Choroid plexus epithelial cell (primary cell): Measurements from ENCODE around the gene ZBTB17.

Source experiments
- DNase-seq: peaks from one replicate; pipeline ENCODE4 v3.0.0-alpha.2; 2010; ENCODE audit warnings: low read depth
- H3K4me3 ChIP-seq: 2 replicates; pipeline ENCODE4 v1.5.1; 2011; ENCODE audit warnings: low read depth, mild to moderate bottlenecking, control low read depth, low read length, moderate library complexity
- CTCF ChIP-seq: conservative IDR thresholded peaks from 2 replicates; pipeline ENCODE4 v1.5.1; 2011; ENCODE audit warnings: low read depth, mild to moderate bottlenecking, control low read depth, inconsistent platforms, low read length, moderate library complexity

Gene ZBTB17

GRCh38 chr1:15992582-15993500 is 16.9 kb upstream of the ZBTB17 start:
- no peak overlapping the region for H3K4me3 ChIP-seq
- DNase-seq = no peak
- TF ChIP-seq CTCF = no peak

GRCh38 chr1:15992187-15992553 is 16.3 kb upstream of the ZBTB17 start:
- DNase-seq = no peak
- no peak for TF ChIP-seq CTCF
- no peak overlapping the region for H3K4me3 ChIP-seq

GRCh38 chr1:15991427-15992186 is 15.7 kb upstream of the ZBTB17 start:
- no peak for TF ChIP-seq CTCF
- no peak for DNase-seq
- no peak overlapping the region for H3K4me3 ChIP-seq

- DNase-seq = no peak
- no peak overlapping the region for H3K4me3 ChIP-seq
- no peak for TF ChIP-seq CTCF
Observed at GRCh38 chr1:15989776-15990175, 13.9 kb upstream of the ZBTB17 start.

GRCh38 chr1:15988856-15989736 is 13.2 kb upstream of the ZBTB17 start:
- no peak for TF ChIP-seq CTCF
- no peak overlapping the region for H3K4me3 ChIP-seq
- no peak for DNase-seq

GRCh38 chr1:15985611-15986297 is 9.9 kb upstream of the ZBTB17 start:
- no peak overlapping the region for H3K4me3 ChIP-seq
- DNase-seq = no peak
- TF ChIP-seq CTCF = no peak
